Neural cell (in vitro differentiated cells): ENCODE data around the gene DBNDD1. TPM values are rescaled to one million over a fixed set of nuclear protein-coding genes. Genes with fewer than 3 reads are reported as not detected.

Experiments used
- H2AFZ ChIP-seq: fragments of 200-600, 300-800 bp; sonication (generic), shearing (Covaris generic); 2 replicates; pipeline ENCODE4 v1.6.0; 2014; ENCODE audit warnings: low read depth, mild to moderate bottlenecking, antibody characterized with exemption, low read length, moderate library complexity
- H3F3A ChIP-seq: fragments of 200-600 bp; shearing (Covaris generic); 2 replicates; pipeline ENCODE4 v1.6.1; 2016; ENCODE audit warnings: mild to moderate bottlenecking, moderate library complexity, mixed read lengths, antibody characterized with exemption, low read length; ENCODE audit not compliant: insufficient read depth, poor library complexity, severe bottlenecking
- H3K27ac ChIP-seq: fragments of 200-600, 300-800 bp; sonication (generic), shearing (Covaris generic); 2 replicates; pipeline ENCODE4 v1.5.1; 2014; ENCODE audit warnings: mild to moderate bottlenecking, low read length, moderate library complexity
- H3K27me3 ChIP-seq: fragments of 300-800, 200-600 bp; sonication (generic), shearing (Covaris generic); 2 replicates; pipeline ENCODE4 v1.6.0; 2014; ENCODE audit warnings: mild to moderate bottlenecking, low read depth, low read length, moderate library complexity; ENCODE audit not compliant: insufficient read depth
- H3K36me3 ChIP-seq: fragments of 300-800, 200-600 bp; sonication (generic), shearing (Covaris generic); 2 replicates; pipeline ENCODE4 v1.5.1; 2014; ENCODE audit warnings: mild to moderate bottlenecking, antibody characterized with exemption, low read length, moderate library complexity; ENCODE audit not compliant: insufficient read depth
- H3K4me2 ChIP-seq: fragments of 300-800, 200-600 bp; sonication (generic), shearing (Covaris generic); 2 replicates; pipeline ENCODE4 v1.6.0; 2014; ENCODE audit warnings: mild to moderate bottlenecking, low read length
- H3K4me3 ChIP-seq: fragments of 300-800, 200-600 bp; sonication (generic), shearing (Covaris generic); 2 replicates; pipeline ENCODE4 v1.5.1; 2014; ENCODE audit warnings: mild to moderate bottlenecking, low read length, moderate library complexity
- H3K79me2 ChIP-seq: fragments of 200-600 bp; shearing (Covaris generic); replicated peaks from 2 replicates; pipeline ENCODE4 v1.6.0; 2014; ENCODE audit warnings: mild to moderate bottlenecking, low read length, moderate library complexity; ENCODE audit not compliant: insufficient read depth
- H3K9ac ChIP-seq: fragments of 300-800, 200-600 bp; sonication (generic), shearing (Covaris generic); 2 replicates; pipeline ENCODE4 v1.6.1; 2016; ENCODE audit warnings: mild to moderate bottlenecking, low read length, mixed read lengths
- H3K9me2 ChIP-seq: fragments of 200-600 bp; shearing (Covaris generic); 2 replicates; pipeline ENCODE4 v1.6.1; 2016; ENCODE audit warnings: mild to moderate bottlenecking, low read length, mixed read lengths; ENCODE audit not compliant: insufficient read depth
- H3K9me3 ChIP-seq: fragments of 200-600, 300-800 bp; sonication (generic), shearing (Covaris generic); 2 replicates; pipeline ENCODE4 v1.6.1; 2016; ENCODE audit warnings: mild to moderate bottlenecking, mixed run types, low read length, moderate library complexity, mixed read lengths
- H4K20me1 ChIP-seq: fragments of 200-600 bp; shearing (Covaris generic); 2 replicates; pipeline ENCODE4 v1.6.1; 2016; ENCODE audit warnings: mild to moderate bottlenecking, mixed run types; ENCODE audit not compliant: insufficient read depth
- EP300 ChIP-seq: fragments of 450-650 bp; conservative IDR thresholded peaks from 2 replicates; pipeline ENCODE4 v1.6.1; 2014; ENCODE audit warnings: antibody characterized with exemption, mild to moderate bottlenecking, moderate library complexity; ENCODE audit not compliant: poor library complexity, severe bottlenecking
- EZH2 ChIP-seq: fragments of 200-600, 300-800 bp; shearing (Covaris generic), sonication (generic); IDR thresholded peaks from 2 replicates; pipeline ENCODE4 v1.6.1; 2014; ENCODE audit warnings: antibody characterized with exemption, low read length, borderline replicate concordance, mild to moderate bottlenecking; ENCODE audit not compliant: insufficient read depth, poor library complexity, severe bottlenecking
- MXI1 ChIP-seq: fragments of 450-650 bp; conservative IDR thresholded peaks from 2 replicates; pipeline ENCODE4 v1.6.1; 2014; ENCODE audit warnings: antibody characterized with exemption, mild to moderate bottlenecking; ENCODE audit not compliant: poor library complexity, severe bottlenecking
- POLR2AphosphoS5 ChIP-seq: IDR thresholded peaks from 2 replicates; pipeline ENCODE4 v1.6.1; 2012
- RAD21 ChIP-seq: fragments of 450-650 bp; conservative IDR thresholded peaks from 2 replicates; pipeline ENCODE4 v1.6.1; 2014; ENCODE audit warnings: antibody characterized with exemption, mild to moderate bottlenecking, moderate library complexity
- SMC3 ChIP-seq: fragments of 450-650 bp; conservative IDR thresholded peaks from 2 replicates; pipeline ENCODE4 v1.6.1; 2014; ENCODE audit warnings: antibody characterized with exemption, mild to moderate bottlenecking, moderate library complexity; ENCODE audit not compliant: poor library complexity
- TAF1 ChIP-seq: IDR thresholded peaks from 2 replicates; pipeline ENCODE4 v1.6.1; 2012; ENCODE audit warnings: low read depth
- polyA plus RNA-seq: library from polyadenylated mRNA; depleted of rRNA; stranded (reverse); fragments of >200 nt; gene quantifications from 2 replicates; pipeline ENCODE4 v1.2.3, GENCODE V29; 2014
- TF ChIP-seq, protein P1 (sequence below): IDR thresholded peaks from 2 replicates; pipeline ENCODE4 v1.6.1; 2012; ENCODE audit warnings: borderline replicate concordance
- TF ChIP-seq, protein P2 (sequence below): fragments of 450-650 bp; IDR thresholded peaks from 2 replicates; pipeline ENCODE4 v1.5.1; 2014; ENCODE audit warnings: antibody characterized with exemption, mild to moderate bottlenecking, moderate library complexity; ENCODE audit not compliant: poor library complexity, severe bottlenecking

The DBNDD1 gene
- polyA plus RNA-seq, 1 donor from 2014 or later: 15.4 TPM

DNA sequence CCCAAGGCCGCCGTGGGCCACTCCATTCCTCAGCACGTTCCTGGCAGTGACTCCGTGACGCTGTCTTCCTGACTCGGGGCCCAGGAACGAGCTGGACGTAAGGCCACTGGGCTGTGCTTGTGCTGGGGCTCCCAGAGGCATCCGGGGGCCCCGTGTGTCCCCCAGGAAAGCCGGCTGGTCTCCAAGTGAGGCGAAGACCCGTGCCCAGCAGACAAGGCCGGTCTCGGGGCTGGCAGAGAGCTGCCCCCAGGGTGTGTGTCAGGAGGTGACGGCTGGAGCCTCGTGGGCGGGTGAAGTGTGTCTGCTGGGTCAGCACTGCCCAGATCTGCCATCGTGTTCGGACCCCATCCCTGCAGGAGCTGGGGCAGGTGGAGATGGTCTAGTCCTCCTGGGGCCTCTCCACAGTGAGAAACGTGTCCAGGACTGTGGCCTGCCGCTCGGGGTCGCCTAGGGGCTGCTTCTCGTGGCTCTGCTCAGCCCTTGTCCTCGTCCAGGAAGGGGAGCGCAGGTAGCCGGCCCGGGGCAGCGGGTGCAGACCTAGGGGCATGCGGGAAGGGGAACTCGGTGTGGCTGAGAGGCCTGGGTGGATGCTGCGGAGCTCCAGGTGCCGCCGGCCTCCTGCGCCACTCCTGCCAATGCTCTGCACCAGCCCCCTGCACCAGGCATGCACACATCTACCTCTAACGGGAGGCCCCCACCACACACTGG, 13.1 kb downstream of the DBNDD1 start:
- Histone ChIP-seq H3K4me3 (no peak overlapping the region), H4K20me1 (no peaks in the 10 kb centered on the region), H3K36me3 (no peaks in the 10 kb centered on the region), H3K9me2 (no peaks in the 10 kb centered on the region), H2AFZ (no peak overlapping the region), H3K79me2 (no peaks in the 10 kb centered on the region), H3K4me2 (no peak overlapping the region), H3K9ac (no peak overlapping the region), H3K27me3 (no peaks in the 10 kb centered on the region), H3F3A (no peaks in the 10 kb centered on the region), H3K9me3 (no peaks in the 10 kb centered on the region), H3K27ac (no peak overlapping the region)
- TF ChIP-seq EZH2 (no peak), RAD21 (no peak), EP300 (no peak), SMC3 (no peak), MXI1 (no peak), TAF1 (no peak)
- TF ChIP-seq, protein P1, sequence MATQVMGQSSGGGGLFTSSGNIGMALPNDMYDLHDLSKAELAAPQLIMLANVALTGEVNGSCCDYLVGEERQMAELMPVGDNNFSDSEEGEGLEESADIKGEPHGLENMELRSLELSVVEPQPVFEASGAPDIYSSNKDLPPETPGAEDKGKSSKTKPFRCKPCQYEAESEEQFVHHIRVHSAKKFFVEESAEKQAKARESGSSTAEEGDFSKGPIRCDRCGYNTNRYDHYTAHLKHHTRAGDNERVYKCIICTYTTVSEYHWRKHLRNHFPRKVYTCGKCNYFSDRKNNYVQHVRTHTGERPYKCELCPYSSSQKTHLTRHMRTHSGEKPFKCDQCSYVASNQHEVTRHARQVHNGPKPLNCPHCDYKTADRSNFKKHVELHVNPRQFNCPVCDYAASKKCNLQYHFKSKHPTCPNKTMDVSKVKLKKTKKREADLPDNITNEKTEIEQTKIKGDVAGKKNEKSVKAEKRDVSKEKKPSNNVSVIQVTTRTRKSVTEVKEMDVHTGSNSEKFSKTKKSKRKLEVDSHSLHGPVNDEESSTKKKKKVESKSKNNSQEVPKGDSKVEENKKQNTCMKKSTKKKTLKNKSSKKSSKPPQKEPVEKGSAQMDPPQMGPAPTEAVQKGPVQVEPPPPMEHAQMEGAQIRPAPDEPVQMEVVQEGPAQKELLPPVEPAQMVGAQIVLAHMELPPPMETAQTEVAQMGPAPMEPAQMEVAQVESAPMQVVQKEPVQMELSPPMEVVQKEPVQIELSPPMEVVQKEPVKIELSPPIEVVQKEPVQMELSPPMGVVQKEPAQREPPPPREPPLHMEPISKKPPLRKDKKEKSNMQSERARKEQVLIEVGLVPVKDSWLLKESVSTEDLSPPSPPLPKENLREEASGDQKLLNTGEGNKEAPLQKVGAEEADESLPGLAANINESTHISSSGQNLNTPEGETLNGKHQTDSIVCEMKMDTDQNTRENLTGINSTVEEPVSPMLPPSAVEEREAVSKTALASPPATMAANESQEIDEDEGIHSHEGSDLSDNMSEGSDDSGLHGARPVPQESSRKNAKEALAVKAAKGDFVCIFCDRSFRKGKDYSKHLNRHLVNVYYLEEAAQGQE: no peak

DNA sequence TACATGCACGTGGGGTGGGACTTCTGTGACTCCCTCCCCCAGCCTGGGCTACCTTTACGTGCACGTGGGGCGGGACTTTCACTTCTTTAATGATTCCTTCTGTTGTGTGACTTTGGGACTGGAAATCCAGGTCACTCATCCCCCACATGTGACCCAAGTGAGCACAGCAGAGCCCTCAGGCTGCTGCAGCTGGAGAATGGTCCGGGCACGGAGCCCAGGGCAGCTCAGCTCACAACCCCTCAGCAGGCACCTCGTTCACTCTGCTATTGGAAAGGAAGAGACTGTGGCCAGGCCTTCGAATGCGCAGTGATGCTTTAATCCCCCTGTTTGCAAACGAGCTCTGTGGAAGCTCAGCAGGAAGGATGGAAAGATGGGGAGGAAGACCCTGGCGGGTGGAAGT, 14.7 kb downstream of the DBNDD1 start:
- Histone ChIP-seq H3K79me2 (no peaks in the 10 kb centered on the region), H3K27ac (no peak overlapping the region), H3F3A (no peaks in the 10 kb centered on the region), H3K4me2 (no peak overlapping the region), H3K36me3 (no peaks in the 10 kb centered on the region), H3K9ac (no peak overlapping the region), H3K4me3 (no peak overlapping the region), H3K9me3 (no peaks in the 10 kb centered on the region), H4K20me1 (no peaks in the 10 kb centered on the region), H3K9me2 (no peaks in the 10 kb centered on the region), H2AFZ (no peak overlapping the region), H3K27me3 (no peaks in the 10 kb centered on the region)
- TF ChIP-seq EZH2 (no peak), RAD21 (no peak), EP300 (no peak), MXI1 (no peak), POLR2AphosphoS5 (no peak), TAF1 (no peak), SMC3 (no peak)
- TF ChIP-seq, protein P1: no peak
- TF ChIP-seq, protein P2, sequence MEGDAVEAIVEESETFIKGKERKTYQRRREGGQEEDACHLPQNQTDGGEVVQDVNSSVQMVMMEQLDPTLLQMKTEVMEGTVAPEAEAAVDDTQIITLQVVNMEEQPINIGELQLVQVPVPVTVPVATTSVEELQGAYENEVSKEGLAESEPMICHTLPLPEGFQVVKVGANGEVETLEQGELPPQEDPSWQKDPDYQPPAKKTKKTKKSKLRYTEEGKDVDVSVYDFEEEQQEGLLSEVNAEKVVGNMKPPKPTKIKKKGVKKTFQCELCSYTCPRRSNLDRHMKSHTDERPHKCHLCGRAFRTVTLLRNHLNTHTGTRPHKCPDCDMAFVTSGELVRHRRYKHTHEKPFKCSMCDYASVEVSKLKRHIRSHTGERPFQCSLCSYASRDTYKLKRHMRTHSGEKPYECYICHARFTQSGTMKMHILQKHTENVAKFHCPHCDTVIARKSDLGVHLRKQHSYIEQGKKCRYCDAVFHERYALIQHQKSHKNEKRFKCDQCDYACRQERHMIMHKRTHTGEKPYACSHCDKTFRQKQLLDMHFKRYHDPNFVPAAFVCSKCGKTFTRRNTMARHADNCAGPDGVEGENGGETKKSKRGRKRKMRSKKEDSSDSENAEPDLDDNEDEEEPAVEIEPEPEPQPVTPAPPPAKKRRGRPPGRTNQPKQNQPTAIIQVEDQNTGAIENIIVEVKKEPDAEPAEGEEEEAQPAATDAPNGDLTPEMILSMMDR: no peak
